Measurements from ENCODE around the gene CDKL1.

- TF ChIP-seq EZH2 (IDR thresholded peaks at IDR 0.05; ENCODE audit: low read length) (no peak), CTCF (optimal IDR thresholded peaks at IDR 0.05 in 1 of 3, IDR thresholded peaks at IDR 0.05 in 1 of 3, conservative IDR thresholded peaks at IDR 0.05 in 1 of 3; ENCODE audit: extremely low read depth in 1 of 3, insufficient read depth in 2 of 3, low read length in 3 of 3) (no peak)
Measured at GRCh38 chr14:50350975-50351374, 45.7 kb downstream of the CDKL1 start.

Data from keratinocyte (primary cell).